Stimulated activated naive CD8-positive, alpha-beta T cell treated with anti-CD3 and anti-CD28 coated beads, Interleukin-15, Interleukin-2, amounts not matched to agents 100 ng/mL and 50 ng/mL, for 24 hours (primary cell): Measurements from ENCODE around the gene ATAD1.

Source experiments
- H3K27ac Mint-ChIP-seq: one replicate; pipeline ENCODE4 v1.8.0; 2021; ENCODE audit warnings: mild to moderate bottlenecking, mixed read lengths
- H3K27me3 Mint-ChIP-seq: one replicate; pipeline ENCODE4 v1.8.0; 2021; ENCODE audit warnings: mixed read lengths
- H3K36me3 Mint-ChIP-seq: one replicate; pipeline ENCODE4 v1.8.0; 2021; ENCODE audit warnings: low read depth, mixed read lengths
- H3K4me1 Mint-ChIP-seq: one replicate; pipeline ENCODE4 v1.8.0; 2021; ENCODE audit warnings: low read depth, mixed read lengths
- H3K4me3 Mint-ChIP-seq: one replicate; pipeline ENCODE4 v1.8.0; 2021; ENCODE audit warnings: mild to moderate bottlenecking, mixed read lengths
- H3K9me3 Mint-ChIP-seq: one replicate; pipeline ENCODE4 v1.8.0; 2021; ENCODE audit warnings: mixed read lengths

The ATAD1 gene

GRCh38 chr10:87705339-87705738, 112.7 kb downstream of the ATAD1 start:
- no peak overlapping the region for H3K4me3 Mint-ChIP-seq
- H3K4me1 Mint-ChIP-seq: no peaks in the 10 kb centered on the region
- peaks cover 7% of the 10 kb centered on the region for H3K27me3 Mint-ChIP-seq
- no peak overlapping the region for H3K27ac Mint-ChIP-seq
- no peaks in the 10 kb centered on the region for H3K9me3 Mint-ChIP-seq
- H3K36me3 Mint-ChIP-seq: no peaks in the 10 kb centered on the region

- no peaks in the 10 kb centered on the region for H3K36me3 Mint-ChIP-seq
- H3K27me3 Mint-ChIP-seq: peaks cover 12% of the 10 kb centered on the region
- H3K9me3 Mint-ChIP-seq: no peaks in the 10 kb centered on the region
- no peak overlapping the region for H3K27ac Mint-ChIP-seq
- H3K4me3 Mint-ChIP-seq: no peak overlapping the region
- H3K4me1 Mint-ChIP-seq: no peaks in the 10 kb centered on the region
Measured at GRCh38 chr10:87703771-87704170, 114.3 kb downstream of the ATAD1 start.

GRCh38 chr10:87702973-87703294, 115.1 kb downstream of the ATAD1 start:
- peaks cover 19% of the 10 kb centered on the region for H3K27me3 Mint-ChIP-seq
- no peaks in the 10 kb centered on the region for H3K4me1 Mint-ChIP-seq
- no peaks in the 10 kb centered on the region for H3K9me3 Mint-ChIP-seq
- no peak overlapping the region for H3K4me3 Mint-ChIP-seq
- no peaks in the 10 kb centered on the region for H3K36me3 Mint-ChIP-seq
- H3K27ac Mint-ChIP-seq: no peak overlapping the region

- no peaks in the 10 kb centered on the region for H3K4me1 Mint-ChIP-seq
- H3K27me3 Mint-ChIP-seq: peaks cover 18% of the 10 kb centered on the region
- no peaks in the 10 kb centered on the region for H3K36me3 Mint-ChIP-seq
- H3K27ac Mint-ChIP-seq: no peak overlapping the region
- H3K9me3 Mint-ChIP-seq: no peaks in the 10 kb centered on the region
- no peak overlapping the region for H3K4me3 Mint-ChIP-seq
Measured at GRCh38 chr10:87702260-87702972, 115.6 kb downstream of the ATAD1 start.
